Measurements from ENCODE around the gene UBXN11.

UBXN11 gene

GRCh38 chr1:26274801-26275425 is 31.5 kb downstream of the UBXN11 start:
- no peak for DNase-seq (ENCODE audit: low read depth in 2 of 3, low spot score in 1 of 3)

GRCh38 chr1:26269198-26269550 is 37.3 kb downstream of the UBXN11 start:
- no peak for DNase-seq (ENCODE audit: low read depth in 2 of 3, low spot score in 1 of 3)

- no peak for DNase-seq (ENCODE audit: low read depth in 2 of 3, low spot score in 1 of 3)
Observed at GRCh38 chr1:26268290-26269197, 37.9 kb downstream of the UBXN11 start.

GRCh38 chr1:26265405-26265804 is 41.0 kb downstream of the UBXN11 start:
- no peak for DNase-seq (ENCODE audit: low read depth in 2 of 3, low spot score in 1 of 3)

- no peak for DNase-seq (ENCODE audit: low read depth in 2 of 3, low spot score in 1 of 3)
Observed at GRCh38 chr1:26263212-26263611, 43.2 kb downstream of the UBXN11 start.

GRCh38 chr1:26259578-26259977 is 46.9 kb downstream of the UBXN11 start:
- DNase-seq (ENCODE audit: low read depth in 2 of 3, low spot score in 1 of 3) = no peak

- no peak for DNase-seq (ENCODE audit: low read depth in 2 of 3, low spot score in 1 of 3)
Observed at GRCh38 chr1:26259005-26259404, 47.4 kb downstream of the UBXN11 start.

- DNase-seq (ENCODE audit: low read depth in 2 of 3, low spot score in 1 of 3) = no peak
Observed at GRCh38 chr1:26257222-26257621, 49.2 kb downstream of the UBXN11 start.

GRCh38 chr1:26254404-26254803 is 52.0 kb downstream of the UBXN11 start:
- DNase-seq (ENCODE audit: low read depth in 2 of 3, low spot score in 1 of 3) = no peak

GRCh38 chr1:26252718-26253117 is 53.7 kb downstream of the UBXN11 start:
- no peak for DNase-seq (ENCODE audit: low read depth in 2 of 3, low spot score in 1 of 3)

- DNase-seq (ENCODE audit: low read depth in 2 of 3, low spot score in 1 of 3) = no peak
Observed at GRCh38 chr1:26239936-26240335, 66.5 kb downstream of the UBXN11 start.

- DNase-seq (ENCODE audit: low read depth in 2 of 3, low spot score in 1 of 3) = no peak
Observed at GRCh38 chr1:26237230-26237966, 69.0 kb downstream of the UBXN11 start.

- DNase-seq (ENCODE audit: low read depth in 2 of 3, low spot score in 1 of 3) = peak in 1 of 3 donors; percentile 5
Observed at GRCh38 chr1:26234644-26235370, 71.6 kb downstream of the UBXN11 start.

- DNase-seq (ENCODE audit: low read depth in 2 of 3, low spot score in 1 of 3) = peak; percentile 98
Observed at GRCh38 chr1:26233903-26234643, 72.4 kb downstream of the UBXN11 start, which contains the start of gene CEP85. Gene CEP85, plus strand, starts transcription at chr1:26234200. Its CDS starts 5,584 bp downstream, at chr1:26239784.
